ENCODE results near the gene TBC1D21. TPM values are rescaled to one million over a fixed set of nuclear protein-coding genes. Genes with fewer than 3 reads are reported as not detected.

TBC1D21 gene
- total and polyA plus RNA-seq, 2 donors from 2014 or later: not detected

DNA sequence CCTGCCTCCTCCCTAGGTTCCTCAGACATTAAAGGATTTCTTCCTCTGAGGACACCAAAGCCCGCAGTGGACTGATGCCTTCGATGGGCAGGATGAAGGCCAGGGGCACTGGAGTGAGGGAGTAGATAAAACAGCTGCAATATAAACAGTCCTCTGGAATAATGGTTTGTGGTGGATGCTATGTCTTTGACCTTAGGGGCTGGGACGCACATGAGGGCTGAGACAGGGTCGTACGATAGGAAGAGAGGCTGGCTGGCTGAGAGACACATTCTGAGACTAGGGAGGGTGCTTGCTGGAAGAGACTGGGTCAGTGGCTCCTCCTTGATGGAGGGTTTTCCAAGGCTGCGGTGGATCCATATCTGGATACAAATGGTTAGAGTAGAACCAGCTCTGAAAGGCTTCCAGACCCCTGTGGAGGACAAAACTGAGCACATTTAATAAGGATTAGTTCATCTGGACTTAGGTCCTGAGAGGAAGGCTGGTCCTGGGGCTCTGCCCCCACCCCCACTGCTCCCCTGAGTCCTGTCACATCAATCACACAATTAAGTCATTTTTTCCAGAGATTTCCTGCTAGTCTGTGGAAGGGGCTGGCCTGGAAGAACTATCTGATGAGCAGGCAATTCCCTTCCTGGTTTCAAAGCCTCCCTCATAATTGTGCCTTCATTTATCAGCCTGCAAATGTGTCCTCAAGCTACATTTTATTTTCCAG lies 15.8 kb downstream of the TBC1D21 start:
- FAIRE-seq: no peak
- intact Hi-C loops (cut with DNase I): no loop called here

DNA sequence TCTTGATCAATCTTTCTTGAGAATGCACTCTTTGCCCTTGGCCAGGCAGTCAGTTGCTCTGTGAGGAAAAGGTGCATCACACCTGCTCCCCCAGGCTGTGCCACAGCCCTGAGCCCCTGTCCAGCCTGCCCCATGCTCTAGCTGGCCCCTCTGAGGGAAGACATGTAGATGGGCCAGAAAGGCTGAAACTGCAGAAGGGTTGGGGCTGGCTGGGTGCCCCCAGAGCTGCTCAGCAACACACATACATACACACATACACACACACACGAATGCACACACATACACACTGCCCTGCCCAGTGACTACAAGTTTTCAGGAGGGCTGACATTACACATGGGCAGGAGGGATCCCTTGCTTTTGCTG lies 16.4 kb downstream of the TBC1D21 start:
- FAIRE-seq (no peak), DNase-seq (no peak)
- TF ChIP-seq, protein P1, sequence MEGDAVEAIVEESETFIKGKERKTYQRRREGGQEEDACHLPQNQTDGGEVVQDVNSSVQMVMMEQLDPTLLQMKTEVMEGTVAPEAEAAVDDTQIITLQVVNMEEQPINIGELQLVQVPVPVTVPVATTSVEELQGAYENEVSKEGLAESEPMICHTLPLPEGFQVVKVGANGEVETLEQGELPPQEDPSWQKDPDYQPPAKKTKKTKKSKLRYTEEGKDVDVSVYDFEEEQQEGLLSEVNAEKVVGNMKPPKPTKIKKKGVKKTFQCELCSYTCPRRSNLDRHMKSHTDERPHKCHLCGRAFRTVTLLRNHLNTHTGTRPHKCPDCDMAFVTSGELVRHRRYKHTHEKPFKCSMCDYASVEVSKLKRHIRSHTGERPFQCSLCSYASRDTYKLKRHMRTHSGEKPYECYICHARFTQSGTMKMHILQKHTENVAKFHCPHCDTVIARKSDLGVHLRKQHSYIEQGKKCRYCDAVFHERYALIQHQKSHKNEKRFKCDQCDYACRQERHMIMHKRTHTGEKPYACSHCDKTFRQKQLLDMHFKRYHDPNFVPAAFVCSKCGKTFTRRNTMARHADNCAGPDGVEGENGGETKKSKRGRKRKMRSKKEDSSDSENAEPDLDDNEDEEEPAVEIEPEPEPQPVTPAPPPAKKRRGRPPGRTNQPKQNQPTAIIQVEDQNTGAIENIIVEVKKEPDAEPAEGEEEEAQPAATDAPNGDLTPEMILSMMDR (IDR thresholded peaks at IDR 0.05; ENCODE audit: borderline replicate concordance, extremely low read depth, insufficient read depth): no peak
- no peaks in the 10 kb centered on the region for H3K36me3 ChIP-seq (ENCODE audit: control insufficient read depth in 2 of 3, insufficient read depth in 3 of 3, low read length in 3 of 3)
- H3K9me3 ChIP-seq (ENCODE audit: control insufficient read depth in 2 of 3, insufficient read depth in 1 of 3, low read length in 3 of 3): peaks cover 0 to 9% (median 0%) of the 10 kb centered on the region in 3 donors
- H3K4me3 ChIP-seq (ENCODE audit: low read length in 3 of 3): no peak overlapping the region
- no peak overlapping the region for H3K9ac ChIP-seq (ENCODE audit: low read length in 3 of 3)
- no peaks in the 10 kb centered on the region for H3K4me1 ChIP-seq (ENCODE audit: control insufficient read depth in 2 of 3, insufficient read depth in 2 of 3, low read depth in 1 of 3, low read length in 3 of 3)
- H3K27ac ChIP-seq (ENCODE audit: low read depth in 2 of 2, low read length in 2 of 2): no peak overlapping the region
- intact Hi-C loops (cut with DNase I): no loop called here
- H3K27me3 ChIP-seq (ENCODE audit: control insufficient read depth, insufficient read depth, low read length): no peaks in the 10 kb centered on the region

More for the DNA sequence above, 15.8 kb downstream of the TBC1D21 start:
- Histone ChIP-seq H3K27ac (ENCODE audit: low read depth in 2 of 2, low read length in 2 of 2) (no peak overlapping the region), H3K4me3 (ENCODE audit: low read length in 3 of 3) (no peak overlapping the region), H3K9me3 (ENCODE audit: control insufficient read depth in 2 of 3, insufficient read depth in 1 of 3, low read length in 3 of 3) (peaks cover 0 to 9% (median 0%) of the 10 kb centered on the region in 3 donors), H3K9ac (ENCODE audit: low read length in 3 of 3) (no peak overlapping the region), H3K27me3 (ENCODE audit: control insufficient read depth, insufficient read depth, low read length) (no peaks in the 10 kb centered on the region), H3K36me3 (ENCODE audit: control insufficient read depth in 2 of 3, insufficient read depth in 3 of 3, low read length in 3 of 3) (no peaks in the 10 kb centered on the region), H3K4me1 (ENCODE audit: control insufficient read depth in 2 of 3, insufficient read depth in 2 of 3, low read depth in 1 of 3, low read length in 3 of 3) (no peaks in the 10 kb centered on the region)
- no peak for DNase-seq
- TF ChIP-seq, protein P1 (IDR thresholded peaks at IDR 0.05; ENCODE audit: borderline replicate concordance, extremely low read depth, insufficient read depth): no peak

DNA sequence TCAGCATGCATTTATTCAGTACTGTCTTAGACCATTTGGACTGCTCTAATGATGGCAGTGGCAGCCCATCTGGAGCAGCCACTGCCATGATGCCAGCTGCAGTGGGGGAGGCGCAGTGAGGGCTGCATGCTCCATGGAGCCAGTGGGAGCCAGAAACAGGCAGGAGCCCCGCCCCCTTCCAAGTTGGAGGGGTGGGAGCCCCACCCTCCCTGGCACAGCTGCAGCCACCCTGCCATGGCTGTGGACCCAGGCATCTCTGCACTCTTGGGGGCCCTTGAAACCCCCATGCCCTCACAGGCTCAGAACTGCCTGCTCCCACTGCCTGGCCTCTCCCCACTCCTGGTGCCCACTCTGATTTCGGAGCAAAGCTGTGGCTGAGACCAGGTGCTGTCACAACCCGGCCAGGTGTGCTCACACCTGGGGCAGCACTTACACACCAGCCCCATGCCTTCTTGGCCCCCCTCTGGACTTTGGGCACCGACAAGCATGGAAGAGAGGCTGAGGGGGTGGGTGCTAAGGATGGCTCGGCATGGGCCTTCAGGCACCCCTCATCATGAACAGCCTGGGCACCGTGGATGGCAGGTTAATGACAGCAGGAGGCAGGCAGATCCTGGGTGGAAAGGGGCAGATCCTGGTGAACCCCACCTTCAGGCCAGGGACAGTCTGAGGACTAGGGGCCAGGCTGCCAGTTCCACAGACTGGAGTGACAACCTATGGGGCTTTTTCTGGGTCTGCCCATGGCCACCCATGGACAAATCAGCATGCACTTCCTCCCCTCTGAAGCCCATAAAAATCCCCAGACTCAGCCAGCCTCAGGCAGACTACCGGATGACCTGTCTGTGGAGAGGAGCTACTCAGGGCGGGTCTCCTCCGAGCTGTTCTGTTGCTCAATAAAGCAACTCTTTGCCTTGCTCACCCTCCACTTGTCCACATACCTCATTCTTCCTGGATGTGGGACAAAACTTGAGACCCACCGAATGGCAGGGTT lies 18.3 kb downstream of the TBC1D21 start:
- H3K27ac ChIP-seq (ENCODE audit: low read depth in 2 of 2, low read length in 2 of 2): no peak overlapping the region
- TF ChIP-seq, protein P1 (IDR thresholded peaks at IDR 0.05; ENCODE audit: borderline replicate concordance, extremely low read depth, insufficient read depth): no peak
- no peak overlapping the region for H3K4me3 ChIP-seq (ENCODE audit: low read length in 3 of 3)
- DNase-seq: peak in 1 of 5 donors; percentile 55
- no peaks in the 10 kb centered on the region for H3K27me3 ChIP-seq (ENCODE audit: control insufficient read depth, insufficient read depth, low read length)
- no peak for FAIRE-seq
- no peaks in the 10 kb centered on the region for H3K36me3 ChIP-seq (ENCODE audit: control insufficient read depth in 2 of 3, insufficient read depth in 3 of 3, low read length in 3 of 3)
- no peak overlapping the region for H3K9ac ChIP-seq (ENCODE audit: low read length in 3 of 3)
- intact Hi-C loops (cut with DNase I): no loop called here
- H3K9me3 ChIP-seq (ENCODE audit: control insufficient read depth in 2 of 3, insufficient read depth in 1 of 3, low read length in 3 of 3): peaks cover 0 to 9% (median 0%) of the 10 kb centered on the region in 3 donors
- H3K4me1 ChIP-seq (ENCODE audit: control insufficient read depth in 2 of 3, insufficient read depth in 2 of 3, low read depth in 1 of 3, low read length in 3 of 3): no peaks in the 10 kb centered on the region
